ENCODE measurements around the gene FBXO15. TPM values are rescaled to one million over a fixed set of nuclear protein-coding genes. Genes with fewer than 3 reads are reported as not detected.

FBXO15 gene
- total and polyA plus RNA-seq, 2 of the 8 experiments (the other 6 are each of a cell fraction or from before 2014, with no cell fraction given) = 0.84 to 0.85 TPM

DNA sequence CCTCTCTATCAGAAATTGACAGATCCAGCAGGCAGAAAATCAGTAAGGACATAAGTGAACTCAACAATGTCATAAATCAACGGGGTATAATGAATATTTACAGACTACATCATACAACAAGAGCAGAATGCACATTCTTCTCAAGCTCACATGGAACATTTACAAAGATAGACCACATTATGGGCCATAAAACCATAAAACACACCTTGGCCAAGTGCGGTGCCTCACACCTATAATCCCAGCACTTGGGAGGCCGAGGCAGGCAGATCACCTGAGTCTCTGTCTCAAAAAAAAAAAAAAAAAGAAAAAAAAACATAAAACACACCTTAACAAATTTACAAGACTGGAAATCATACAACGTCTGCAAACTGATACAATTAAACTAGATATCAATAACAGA, 36.7 kb downstream of the FBXO15 start:
- H3K4ac ChIP-seq (replicated peaks; ENCODE audit: insufficient read length, low read depth, low read length) = no peak overlapping the region
- FAIRE-seq = no peak
- H3K4me2 ChIP-seq (ENCODE audit: insufficient read depth in 1 of 2, low read depth in 2 of 2, low read length in 2 of 2) = no peak overlapping the region
- H3K56ac ChIP-seq (replicated peaks; ENCODE audit: insufficient read length, low read depth, low read length) = no peak overlapping the region
- H3K14ac ChIP-seq (ENCODE audit: insufficient read length) = no peak overlapping the region
- 72% methylated on average over 4 of the region's 4 CpGs; no CpG with 5 or more reads in 1 of the 2 experiments for WGBS, 2 experiments (ENCODE audit: extremely low coverage in 1 of 2, insufficient coverage in 1 of 2, insufficient read length in 1 of 2, insufficient replicate concordance in 2 of 2, low coverage in 1 of 2, low lambda C conversion rate in 2 of 2, missing lambda C conversion rate in 1 of 2)
- no peak overlapping the region for H2BK5ac ChIP-seq (ENCODE audit: low read depth, low read length)
- H3K79me1 ChIP-seq (ENCODE audit: low read depth, low read length) = no peaks in the 10 kb centered on the region
- H4K91ac ChIP-seq (replicated peaks; ENCODE audit: insufficient read length, low read length) = no peak overlapping the region
- H3K79me2 ChIP-seq (ENCODE audit: control insufficient read depth in 1 of 2, insufficient read depth in 2 of 2, low read length in 2 of 2) = no peaks in the 10 kb centered on the region
- no peaks in the 10 kb centered on the region for H4K20me1 ChIP-seq (replicated peaks in 1 of 2; ENCODE audit: control insufficient read depth in 1 of 2, insufficient read depth in 2 of 2, low read length in 2 of 2)
- H3K27me3 ChIP-seq (replicated peaks in 1 of 4; ENCODE audit: control insufficient read depth in 3 of 4, extremely low read depth in 1 of 4, insufficient read depth in 3 of 4, low read length in 3 of 4) = no peaks in the 10 kb centered on the region
- H4K8ac ChIP-seq (ENCODE audit: extremely low read depth, insufficient read depth, low read length) = no peak overlapping the region
- H3K18ac ChIP-seq (ENCODE audit: extremely low read depth, low read length) = no peak overlapping the region
- H2BK20ac ChIP-seq (ENCODE audit: low read length) = no peak overlapping the region
- no peak overlapping the region for H2BK12ac ChIP-seq (ENCODE audit: low read depth, low read length)
- no peaks in the 10 kb centered on the region for H3K36me3 ChIP-seq (ENCODE audit: control insufficient read depth in 2 of 4, insufficient read depth in 4 of 4, low read length in 3 of 4)
- DNase-seq (ENCODE audit: low read depth in 1 of 2, low spot score in 2 of 2) = no peak
- H2BK15ac ChIP-seq (ENCODE audit: low read length) = no peak overlapping the region
- no peak overlapping the region for H3K4me3 ChIP-seq (ENCODE audit: extremely low read depth in 1 of 4, insufficient read depth in 2 of 4, low read depth in 3 of 4, low read length in 4 of 4)
- no peak overlapping the region for H3K27ac ChIP-seq (ENCODE audit: low read depth, low read length)
- no peaks in the 10 kb centered on the region; the same call in 1 of the 2 replicates for H3K23me2 ChIP-seq (ENCODE audit: low read depth, low read length)
- H3K9ac ChIP-seq (replicated peaks in 1 of 4; ENCODE audit: extremely low read depth in 1 of 4, low read depth in 3 of 4, low read length in 3 of 4) = no peak overlapping the region
- H2BK120ac ChIP-seq (replicated peaks; ENCODE audit: low read depth, low read length) = no peak overlapping the region
- peaks cover 2 to 13% (median 7%) of the 10 kb centered on the region in 4 experiments; a peak in 5 of 7 replicates for H3K4me1 ChIP-seq (replicated peaks in 1 of 4; ENCODE audit: control insufficient read depth in 3 of 4, insufficient read depth in 4 of 4, low read length in 3 of 4)
- H4K5ac ChIP-seq (ENCODE audit: insufficient read length, low read depth, low read length) = no peak overlapping the region
- peaks cover 5 to 8% of the 10 kb centered on the region in 2 experiments; a peak in 3 of 4 replicates for H3K9me3 ChIP-seq (ENCODE audit: insufficient read depth in 2 of 2, low read depth in 1 of 2, low read length in 1 of 2)
- no peak overlapping the region for H2AFZ ChIP-seq (ENCODE audit: low read length)
- H2AK5ac ChIP-seq (ENCODE audit: low read depth, low read length) = no peak overlapping the region
- no peak overlapping the region for H3K23ac ChIP-seq (ENCODE audit: insufficient read length)
- CTCF ChIA-PET (ENCODE audit: partially characterized antibody) = interaction anchor here (1.6 to 1.9 kb wide), 2 partner anchors 28 kb away, joined by 6 to 8 read pairs; no protein-coding TSS in a partner anchor
- POLR2A ChIA-PET (ENCODE audit: partially characterized antibody) = no interaction called here
- TF ChIP-seq POLR2A (IDR thresholded peaks at IDR 0.05; ENCODE audit: control extremely low read depth in 1 of 2, low read depth in 2 of 2, low read length in 2 of 2) (no peak), CHD1 (IDR thresholded peaks at IDR 0.05; ENCODE audit: low read depth, low read length) (no peak), SP2 (IDR thresholded peaks at IDR 0.05; ENCODE audit: low read length) (no peak), SAP30 (IDR thresholded peaks at IDR 0.05; ENCODE audit: insufficient read depth, insufficient replicate concordance, low read length) (no peak), TAF7 (optimal IDR thresholded peaks at IDR 0.05; ENCODE audit: borderline replicate concordance, low read depth, low read length) (no peak), EGR1 (IDR thresholded peaks at IDR 0.05; ENCODE audit: borderline replicate concordance, low read depth, low read length) (no peak), CREB1 (IDR thresholded peaks at IDR 0.05) (no peak), JUN (IDR thresholded peaks at IDR 0.05; ENCODE audit: low read depth, low read length) (no peak), BACH1 (IDR thresholded peaks at IDR 0.05; ENCODE audit: low read length) (no peak), KDM1A (IDR thresholded peaks at IDR 0.05; ENCODE audit: borderline replicate concordance, low read length) (no peak), ATF2 (IDR thresholded peaks at IDR 0.05; ENCODE audit: low read length) (no peak), TEAD4 (IDR thresholded peaks at IDR 0.05; ENCODE audit: low read depth, low read length) (no peak)
- TF ChIP-seq, protein P1, sequence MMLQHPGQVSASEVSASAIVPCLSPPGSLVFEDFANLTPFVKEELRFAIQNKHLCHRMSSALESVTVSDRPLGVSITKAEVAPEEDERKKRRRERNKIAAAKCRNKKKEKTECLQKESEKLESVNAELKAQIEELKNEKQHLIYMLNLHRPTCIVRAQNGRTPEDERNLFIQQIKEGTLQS (IDR thresholded peaks at IDR 0.05; ENCODE audit: insufficient read depth, low read depth, low read length) = no peak
